Stimulated activated CD4-positive, alpha-beta T cell treated with anti-CD3 and anti-CD28 coated beads, Interleukin-12 subunit alpha, Interleukin-12 subunit beta, amount 100 ng/mL, for 24 hours (primary cell): ENCODE results near the gene GTPBP6.
"Not testable (repeated sequence)": the region's sequence is repeated elsewhere in the genome, so short reads cannot be mapped to it uniquely, and the experiment has no call there.

Source experiments
- DNase-seq, 2 experiments: peaks; one replicate each; pipeline ENCODE4 v3.0.0-alpha.2; 2020; ENCODE audit warnings: low read depth in 2 of 2

Gene GTPBP6

GRCh38 chrX:317424-318067 lies 1.1 kb downstream of the GTPBP6 start:
- no peak for DNase-seq

- no peak for DNase-seq
Observed at GRCh38 chrX:316351-317325, 2.0 kb downstream of the GTPBP6 start.

- DNase-seq = no peak
Observed at GRCh38 chrX:314781-315595, 3.6 kb downstream of the GTPBP6 start.

GRCh38 chrX:314049-314448 lies 4.5 kb downstream of the GTPBP6 start:
- no peak for DNase-seq

- DNase-seq = no peak
Observed at GRCh38 chrX:313546-313945, 5.0 kb downstream of the GTPBP6 start.

GRCh38 chrX:312621-313331 lies 5.8 kb downstream of the GTPBP6 start:
- no peak for DNase-seq

GRCh38 chrX:311156-312129 lies 7.2 kb downstream of the GTPBP6 start:
- DNase-seq = no peak

- no peak for DNase-seq
Observed at GRCh38 chrX:310621-311155, 7.9 kb downstream of the GTPBP6 start.

GRCh38 chrX:308821-309520 lies 9.6 kb downstream of the GTPBP6 start:
- no peak for DNase-seq

GRCh38 chrX:307261-308111 lies 11.1 kb downstream of the GTPBP6 start:
- no peak for DNase-seq

- DNase-seq = not testable (repeated sequence)
Observed at GRCh38 chrX:306614-307251, 11.9 kb downstream of the GTPBP6 start.

GRCh38 chrX:305781-306613 lies 12.6 kb downstream of the GTPBP6 start:
- DNase-seq = not testable (repeated sequence)

GRCh38 chrX:302975-303374 lies 15.6 kb downstream of the GTPBP6 start:
- DNase-seq = no peak

GRCh38 chrX:300334-300733 lies 18.3 kb downstream of the GTPBP6 start:
- DNase-seq = no peak

- DNase-seq = no peak
Observed at GRCh38 chrX:298993-299392, 19.6 kb downstream of the GTPBP6 start.

- DNase-seq = no peak
Observed at GRCh38 chrX:295136-295535, 23.5 kb downstream of the GTPBP6 start.
